ENCODE results near the gene PRICKLE2.

DNA sequence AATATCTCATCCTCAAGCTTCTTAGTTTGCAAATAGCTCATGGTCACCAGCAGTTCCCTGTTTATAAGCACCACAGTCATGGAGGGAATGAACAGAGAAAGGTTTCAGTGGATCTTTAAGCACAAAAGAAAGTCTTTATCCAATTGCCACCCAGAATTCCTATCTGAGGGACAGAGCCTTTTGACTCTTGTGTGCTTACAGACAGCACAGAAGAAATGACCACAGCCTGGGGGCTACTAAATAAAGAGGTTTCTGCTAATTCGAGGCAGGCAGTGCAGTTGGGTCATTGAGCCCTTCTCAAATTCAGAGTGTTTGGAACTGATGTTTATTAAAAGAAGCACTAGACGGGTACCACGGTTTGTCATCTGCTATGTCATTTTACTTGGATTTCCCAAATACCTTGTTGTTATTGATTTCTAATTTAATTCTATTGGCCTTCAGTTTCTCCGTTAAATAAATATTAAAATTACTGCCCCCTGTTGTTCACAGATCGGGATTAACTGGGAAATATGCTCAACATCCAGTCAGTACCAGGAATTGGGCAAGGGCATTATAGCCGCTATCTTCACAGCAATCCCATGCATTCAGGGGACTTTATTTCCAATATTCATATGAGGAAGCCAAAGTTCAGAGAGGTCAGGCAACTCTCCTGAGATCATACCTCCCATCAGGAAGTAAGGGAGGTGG, 3.6 kb downstream of the PRICKLE2 start:
- TF ChIP-seq, protein P1, sequence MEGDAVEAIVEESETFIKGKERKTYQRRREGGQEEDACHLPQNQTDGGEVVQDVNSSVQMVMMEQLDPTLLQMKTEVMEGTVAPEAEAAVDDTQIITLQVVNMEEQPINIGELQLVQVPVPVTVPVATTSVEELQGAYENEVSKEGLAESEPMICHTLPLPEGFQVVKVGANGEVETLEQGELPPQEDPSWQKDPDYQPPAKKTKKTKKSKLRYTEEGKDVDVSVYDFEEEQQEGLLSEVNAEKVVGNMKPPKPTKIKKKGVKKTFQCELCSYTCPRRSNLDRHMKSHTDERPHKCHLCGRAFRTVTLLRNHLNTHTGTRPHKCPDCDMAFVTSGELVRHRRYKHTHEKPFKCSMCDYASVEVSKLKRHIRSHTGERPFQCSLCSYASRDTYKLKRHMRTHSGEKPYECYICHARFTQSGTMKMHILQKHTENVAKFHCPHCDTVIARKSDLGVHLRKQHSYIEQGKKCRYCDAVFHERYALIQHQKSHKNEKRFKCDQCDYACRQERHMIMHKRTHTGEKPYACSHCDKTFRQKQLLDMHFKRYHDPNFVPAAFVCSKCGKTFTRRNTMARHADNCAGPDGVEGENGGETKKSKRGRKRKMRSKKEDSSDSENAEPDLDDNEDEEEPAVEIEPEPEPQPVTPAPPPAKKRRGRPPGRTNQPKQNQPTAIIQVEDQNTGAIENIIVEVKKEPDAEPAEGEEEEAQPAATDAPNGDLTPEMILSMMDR (IDR thresholded peaks at IDR 0.05; ENCODE audit: low read depth, low read length, poor library complexity, severe bottlenecking) = no peak
- TF ChIP-seq EZH2phosphoT487 (IDR thresholded peaks at IDR 0.05; ENCODE audit: borderline replicate concordance, low read length) = no peak

Measured in DOHH2 (cell line).